ENCODE data around the gene DIS3L. TPM values are rescaled to one million over a fixed set of nuclear protein-coding genes. Genes with fewer than 3 reads are reported as not detected.
"Not testable (repeated sequence)": the region's sequence is repeated elsewhere in the genome, so short reads cannot be mapped to it uniquely, and the experiment has no call there.

Gene DIS3L
- total RNA-seq, 1 experiment from 2014 or later: 57.8 TPM

DNA sequence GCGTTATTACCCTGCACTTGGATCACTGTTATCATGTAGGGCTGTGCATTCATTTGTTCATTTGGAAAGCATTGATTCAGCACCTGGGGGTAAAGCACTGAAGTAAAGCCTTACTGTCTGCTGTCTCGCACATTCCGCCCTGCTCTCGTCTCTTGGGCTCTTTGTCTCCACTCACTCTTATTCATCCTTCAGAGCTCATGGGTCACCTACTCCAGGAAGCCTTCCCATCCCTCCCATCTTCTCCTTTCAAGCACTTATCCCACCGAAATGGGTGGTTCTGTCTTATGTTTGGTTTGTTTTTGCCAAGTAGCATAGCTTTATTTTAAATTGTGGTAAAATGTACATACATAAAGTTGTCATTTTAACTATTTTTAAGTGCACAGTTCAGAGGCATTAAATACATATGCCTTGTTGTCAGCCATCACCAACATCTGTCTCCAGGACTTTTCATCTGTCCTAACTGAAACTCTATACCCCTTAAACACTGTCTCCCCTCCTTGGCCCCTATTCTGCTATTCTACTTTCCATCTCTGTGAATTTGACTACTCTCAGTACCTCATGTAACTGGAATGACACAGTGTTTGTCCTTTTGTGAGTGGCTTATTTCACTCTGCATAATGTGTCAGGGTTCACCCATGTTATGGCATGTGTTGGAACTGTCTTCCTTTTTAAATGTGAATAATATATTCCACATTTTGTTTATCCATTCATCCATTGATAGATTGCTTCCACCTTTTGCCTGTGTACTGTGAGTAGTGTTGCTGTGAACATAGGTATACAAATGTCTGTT lies 9.3 kb downstream of the DIS3L start:
- in situ Hi-C loops (cut with HindIII; ENCODE audit: low sequenced_read_pairs): no loop called here
- DNase-seq (ENCODE audit: low spot score): no peak

DNA sequence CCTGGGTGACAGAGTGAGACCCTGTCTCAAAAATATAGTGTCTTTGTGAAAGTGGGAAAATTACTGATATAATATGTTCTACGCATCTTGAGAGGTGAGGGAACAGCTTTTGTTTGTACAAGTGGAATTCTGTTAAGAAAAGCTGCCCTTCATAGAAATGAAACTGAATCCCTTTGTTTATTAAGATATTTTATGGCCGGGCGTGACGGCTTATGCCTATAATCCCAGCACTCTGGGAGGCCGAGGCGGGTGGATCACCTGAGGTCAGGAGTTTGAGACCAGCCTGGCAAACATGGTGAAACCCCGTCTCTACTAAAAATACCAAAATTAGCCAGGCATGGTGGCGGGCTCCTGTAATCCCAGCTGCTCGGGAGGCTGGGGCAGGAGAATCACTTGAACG lies 11.1 kb downstream of the DIS3L start:
- DNase-seq (ENCODE audit: low spot score); in situ Hi-C loops (cut with HindIII; ENCODE audit: low sequenced_read_pairs): not testable (repeated sequence)

DNA sequence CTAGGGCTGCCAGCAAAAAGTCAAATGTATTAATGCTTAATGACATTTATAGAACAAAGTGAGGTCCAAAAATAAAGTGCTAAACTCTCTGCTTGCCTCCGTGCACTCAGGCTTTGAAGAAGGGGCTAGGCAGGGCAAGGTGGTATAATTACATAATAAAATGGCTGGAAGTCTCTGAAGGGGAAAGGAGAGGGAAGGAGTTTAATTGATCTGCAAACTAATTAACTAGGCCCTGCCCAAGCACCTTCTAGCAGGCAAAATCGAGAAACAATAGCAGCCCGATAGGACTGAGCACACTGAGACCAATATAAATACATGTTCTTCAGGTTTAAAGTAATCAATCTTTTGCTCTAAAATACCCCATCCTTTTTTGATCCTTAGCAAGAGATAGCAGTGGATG lies 13.0 kb downstream of the DIS3L start:
- no peak for DNase-seq (ENCODE audit: low spot score)
- in situ Hi-C loops (cut with HindIII; ENCODE audit: low sequenced_read_pairs): no loop called here

DNA sequence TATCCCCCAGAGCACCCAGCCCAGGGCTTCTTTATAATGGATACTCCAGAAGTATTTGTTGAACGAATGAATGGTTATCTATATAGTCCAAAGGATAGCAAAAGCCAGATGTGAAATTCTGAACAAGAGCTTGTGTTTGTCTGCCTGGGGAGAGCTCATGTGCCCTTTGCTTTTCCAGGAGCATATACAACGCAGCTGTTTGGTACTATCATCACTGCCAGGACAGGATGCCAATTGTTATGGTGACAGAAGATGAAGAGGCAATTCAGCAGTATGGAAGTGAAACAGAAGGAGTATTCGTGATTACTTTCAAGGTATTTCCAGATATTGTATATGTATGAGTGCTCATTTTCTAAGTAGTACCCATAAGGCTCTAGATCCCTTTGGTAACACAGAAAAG lies 15.2 kb downstream of the DIS3L start:
- in situ Hi-C loops (cut with HindIII; ENCODE audit: low sequenced_read_pairs): no loop called here

DNA sequence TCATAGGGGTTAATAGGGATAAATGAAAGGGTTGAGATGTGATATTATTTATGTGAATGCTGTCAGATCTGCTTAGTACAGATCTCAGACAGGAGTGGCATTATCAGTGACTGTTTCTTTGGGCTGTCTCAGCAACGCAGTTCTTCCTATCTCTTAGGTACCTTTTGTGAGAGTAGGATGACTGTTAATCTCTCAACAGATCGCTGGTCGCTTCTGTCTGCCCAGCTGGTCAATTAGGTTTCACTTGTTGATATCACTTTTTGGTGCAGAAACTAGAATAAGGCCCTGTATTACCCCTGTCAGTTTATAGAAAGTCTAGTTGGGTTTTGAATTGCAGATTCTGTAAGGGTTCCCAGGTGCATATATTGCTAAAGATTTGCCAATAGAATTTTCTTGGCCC lies 16.5 kb downstream of the DIS3L start:
- no peak for DNase-seq (ENCODE audit: low spot score)
- in situ Hi-C loops (cut with HindIII; ENCODE audit: low sequenced_read_pairs): loop anchor here (10.0 kb wide), 2 partner anchors 85 to 185 kb away; partner anchors contain the start of gene SNAPC5

More for the DNA sequence above, 15.2 kb downstream of the DIS3L start:
- no peak for DNase-seq (ENCODE audit: low spot score)

DNA sequence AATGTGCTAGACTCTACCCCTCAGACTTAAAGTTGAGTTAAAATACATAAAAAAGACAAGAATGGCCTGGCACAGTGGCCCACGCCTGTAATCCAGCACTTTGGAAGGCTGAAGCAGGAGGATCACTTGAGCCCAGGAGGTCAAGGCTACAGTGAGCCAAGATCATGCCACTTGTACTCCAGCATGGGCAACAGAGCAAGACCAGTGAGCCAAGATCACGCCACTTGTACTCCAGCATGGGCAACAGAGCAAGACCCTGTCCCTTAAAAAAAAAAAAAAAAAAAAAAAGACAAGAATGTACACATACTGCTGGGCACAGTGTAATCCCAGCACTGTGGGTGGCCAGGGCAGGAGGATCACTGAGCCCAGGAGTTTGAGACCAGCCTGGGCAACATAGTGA lies 17.4 kb downstream of the DIS3L start:
- in situ Hi-C loops (cut with HindIII; ENCODE audit: low sequenced_read_pairs): loop anchor here (10.0 kb wide), 2 partner anchors 84 to 184 kb away; partner anchors contain the start of gene SNAPC5
- no peak for DNase-seq (ENCODE audit: low spot score)

DNA sequence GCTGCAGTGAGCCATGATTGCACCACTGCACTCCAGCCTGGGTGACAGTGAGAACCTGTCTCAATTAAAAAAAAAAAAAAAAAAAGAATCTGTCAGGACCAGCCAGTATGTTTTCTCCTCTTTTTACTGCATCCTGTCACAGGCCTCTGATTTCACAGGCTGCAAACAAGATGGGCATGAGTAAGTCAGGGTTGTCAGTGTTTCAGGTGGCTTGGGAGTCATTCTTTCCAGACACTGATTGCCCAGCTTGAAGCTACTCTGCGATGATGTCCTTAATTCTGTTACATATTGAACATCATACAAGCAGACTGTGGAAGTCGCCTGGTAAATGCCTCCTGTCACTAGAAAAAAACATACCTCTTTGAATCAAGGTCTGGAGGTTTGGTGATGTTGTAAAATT lies 18.8 kb downstream of the DIS3L start:
- no peak for DNase-seq (ENCODE audit: low spot score)
- in situ Hi-C loops (cut with HindIII; ENCODE audit: low sequenced_read_pairs): loop anchor here (10.0 kb wide), 2 partner anchors 83 to 183 kb away; partner anchors contain the start of gene SNAPC5

DNA sequence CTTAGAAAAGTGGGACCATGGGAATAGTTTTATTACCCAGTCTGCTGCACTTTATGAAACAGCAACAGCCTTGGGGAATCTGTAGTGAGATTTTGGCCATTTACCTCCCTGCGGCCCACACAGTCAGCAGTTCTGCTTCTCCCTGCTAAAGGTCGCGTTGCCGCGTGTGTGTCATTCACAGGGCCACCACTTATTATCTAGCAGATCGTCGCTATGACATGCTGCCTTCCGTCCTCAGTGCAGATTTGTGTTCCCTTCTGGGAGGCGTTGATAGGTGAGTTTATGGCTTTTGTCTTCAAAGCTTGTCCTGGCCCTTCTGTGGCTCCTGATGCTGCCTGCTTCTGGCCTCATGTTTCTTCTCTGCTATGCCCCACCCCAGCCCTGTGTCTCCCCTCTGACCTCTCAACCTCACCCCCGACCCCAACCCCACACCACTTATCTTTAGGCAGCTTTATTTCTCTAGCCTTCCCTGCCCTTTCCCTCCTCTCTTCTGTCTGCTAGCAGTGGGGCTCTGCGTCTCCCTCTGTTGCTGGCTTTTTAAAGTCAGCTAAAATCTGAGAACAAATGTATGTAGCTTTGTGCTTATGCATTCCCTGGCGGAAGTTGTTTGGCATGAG lies 30.1 kb downstream of the DIS3L start:
- in situ Hi-C loops (cut with HindIII; ENCODE audit: low sequenced_read_pairs): no loop called here
- DNase-seq (ENCODE audit: low spot score): no peak

DNA sequence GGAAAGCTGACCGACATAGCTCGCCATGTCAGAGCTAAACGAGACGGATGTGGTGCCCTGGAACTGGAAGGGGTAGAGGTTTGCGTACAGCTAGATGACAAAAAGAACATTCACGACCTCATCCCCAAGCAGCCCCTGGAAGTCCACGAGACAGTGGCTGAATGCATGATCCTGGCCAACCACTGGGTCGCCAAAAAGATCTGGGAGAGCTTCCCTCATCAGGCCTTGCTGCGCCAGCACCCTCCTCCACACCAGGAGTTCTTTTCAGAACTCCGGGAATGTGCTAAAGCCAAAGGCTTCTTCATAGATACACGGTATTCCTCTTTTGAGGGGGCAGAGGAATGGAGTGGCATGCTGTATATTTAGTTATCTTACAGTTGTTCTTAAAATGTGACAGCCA lies 32.7 kb downstream of the DIS3L start:
- no peak for DNase-seq (ENCODE audit: low spot score)
- in situ Hi-C loops (cut with HindIII; ENCODE audit: low sequenced_read_pairs): no loop called here

DNA sequence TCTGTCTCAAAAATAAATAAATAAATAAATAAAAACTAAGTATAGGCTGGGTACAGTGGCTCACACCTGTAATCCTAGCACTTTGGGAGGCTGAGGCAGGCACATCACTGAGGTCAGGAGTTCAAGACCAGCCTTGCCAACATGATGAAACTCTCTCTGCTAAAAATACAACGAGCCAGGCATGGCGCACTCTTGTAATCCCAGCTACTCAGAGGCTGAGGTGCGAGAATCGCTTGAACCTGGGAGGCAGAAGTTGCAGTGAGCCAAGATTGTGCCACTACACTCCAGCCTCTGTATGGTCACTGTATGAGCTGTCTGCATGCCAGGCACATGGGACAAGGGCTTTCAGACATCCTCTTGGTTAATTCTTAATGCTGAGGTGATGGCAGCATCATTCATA lies 34.4 kb downstream of the DIS3L start:
- in situ Hi-C loops (cut with HindIII; ENCODE audit: low sequenced_read_pairs): no loop called here

DNA sequence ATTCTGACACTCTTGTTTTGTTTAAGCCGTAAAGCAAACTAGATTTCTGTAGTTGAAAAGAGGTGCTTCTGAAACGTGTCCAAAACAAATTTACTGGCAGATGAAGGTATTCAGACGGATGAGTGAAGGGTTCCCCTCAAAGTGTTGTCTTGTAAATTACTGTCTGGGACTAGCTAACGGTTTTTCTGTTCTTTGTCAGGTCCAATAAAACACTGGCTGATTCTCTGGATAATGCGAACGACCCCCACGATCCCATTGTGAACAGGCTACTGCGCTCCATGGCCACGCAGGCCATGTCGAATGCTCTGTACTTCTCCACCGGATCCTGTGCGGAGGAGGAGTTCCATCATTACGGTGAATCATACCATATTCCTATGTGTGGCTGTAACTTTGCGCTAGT lies 35.4 kb downstream of the DIS3L start:
- DNase-seq (ENCODE audit: low spot score): no peak
- in situ Hi-C loops (cut with HindIII; ENCODE audit: low sequenced_read_pairs): no loop called here

More for the DNA sequence above, 34.4 kb downstream of the DIS3L start:
- DNase-seq (ENCODE audit: low spot score): no peak

DNA sequence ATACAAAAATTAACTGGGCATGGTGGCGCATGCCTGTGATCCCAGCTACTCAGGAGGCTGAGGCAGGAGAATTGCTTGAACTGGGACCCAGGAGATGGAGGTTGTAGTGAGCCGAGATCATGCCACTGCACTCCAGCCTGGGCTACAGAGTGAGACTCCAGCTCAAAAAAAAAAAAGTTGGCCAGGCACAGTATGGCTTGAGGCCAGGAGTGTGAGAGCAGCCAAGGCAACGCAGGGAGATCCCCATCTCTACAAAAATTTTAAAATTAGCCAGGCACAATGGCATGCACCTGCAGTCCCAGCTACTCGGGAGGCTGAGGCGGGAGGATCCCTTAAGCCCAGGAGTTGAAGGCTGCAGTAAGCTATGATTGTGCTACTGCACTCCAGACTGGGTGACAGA lies 55.2 kb downstream of the DIS3L start:
- DNase-seq (ENCODE audit: low spot score); in situ Hi-C loops (cut with HindIII; ENCODE audit: low sequenced_read_pairs): not testable (repeated sequence)

DNA sequence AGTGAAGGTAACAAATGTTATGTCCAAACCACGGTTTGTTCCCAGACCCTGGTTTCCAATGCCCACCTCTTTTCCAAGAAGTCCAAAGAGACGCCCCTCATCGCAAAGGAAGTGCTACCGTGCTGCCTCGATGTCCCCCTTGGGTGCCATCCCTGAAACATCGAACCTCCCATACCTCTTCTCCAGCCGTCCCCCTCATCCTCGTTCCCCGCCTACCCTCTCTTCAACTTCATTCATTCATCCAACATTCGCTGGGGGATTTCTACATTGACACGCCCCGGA lies 62.6 kb downstream of the DIS3L start:
- no peak for DNase-seq (ENCODE audit: low spot score)
- in situ Hi-C loops (cut with HindIII; ENCODE audit: low sequenced_read_pairs): no loop called here

DNA sequence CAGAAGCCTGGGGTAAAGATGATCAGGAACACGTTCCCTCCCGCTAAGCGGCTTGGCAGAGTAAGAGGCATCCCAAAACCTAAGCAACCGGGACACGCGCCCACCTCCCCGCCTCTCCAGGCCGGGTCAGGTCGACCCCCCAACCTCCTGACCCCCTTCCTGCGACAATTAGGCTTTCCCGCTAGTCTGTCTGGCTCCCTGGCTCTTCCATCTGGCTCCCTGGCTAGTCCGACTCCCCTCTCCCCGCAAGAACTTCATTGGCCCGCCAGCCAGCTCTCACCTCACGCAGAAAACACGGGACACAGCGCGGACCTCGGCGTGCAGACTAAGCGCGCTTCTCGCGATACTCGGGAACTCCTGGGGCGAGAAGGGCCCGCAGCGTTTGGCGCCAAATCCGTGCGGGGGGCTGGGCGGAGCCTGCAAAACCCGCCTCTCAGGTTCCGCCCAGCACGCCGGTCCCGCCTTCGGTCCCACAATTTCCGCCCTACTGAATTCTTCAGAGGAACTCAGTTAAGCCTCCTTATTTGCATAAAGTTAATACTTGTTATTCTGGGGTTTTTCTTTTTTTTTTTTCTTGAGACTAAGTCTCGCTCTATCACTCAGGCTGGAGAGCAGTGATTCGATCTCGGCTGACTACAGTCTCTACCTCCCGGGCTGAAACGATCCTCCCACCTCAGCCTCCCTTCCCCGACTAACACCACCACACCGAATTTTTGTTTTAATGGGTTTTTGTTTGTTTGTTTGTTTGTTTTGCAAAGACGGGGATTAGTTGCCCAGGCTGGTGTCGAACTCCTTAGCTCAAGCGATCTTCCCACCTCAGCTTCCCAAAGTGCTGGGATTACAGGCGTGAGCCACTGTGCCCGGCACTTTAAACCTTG lies 63.2 kb downstream of the DIS3L start, which contains the start of gene TIPIN:
Gene TIPIN (minus strand): TSS at position 327 of the 878 bp plus-strand sequence. CDS start 3,738 bp downstream, outside the sequence.
- DNase-seq (ENCODE audit: low spot score): peak; percentile 90
- in situ Hi-C loops (cut with HindIII; ENCODE audit: low sequenced_read_pairs): no loop called here

DNA sequence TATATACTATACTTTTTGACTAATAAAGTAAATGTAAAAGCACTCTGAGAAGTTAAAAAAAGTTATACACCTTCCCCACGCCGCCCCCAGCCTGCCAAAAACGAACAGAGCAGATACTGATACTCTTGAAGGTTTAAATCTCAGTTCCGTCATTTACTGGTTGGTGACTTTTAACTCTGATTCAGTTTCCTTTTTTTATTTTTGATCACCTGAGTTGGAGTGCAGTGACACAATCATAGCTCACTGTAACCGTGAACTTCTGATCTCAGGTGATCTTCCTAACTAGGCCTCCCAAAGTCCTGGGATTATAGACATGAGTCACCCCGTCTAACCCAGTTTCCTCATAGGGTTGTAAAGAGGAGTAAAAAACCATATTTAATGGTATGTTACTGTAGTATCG lies 66.4 kb downstream of the DIS3L start:
- DNase-seq (ENCODE audit: low spot score): no peak

DNA sequence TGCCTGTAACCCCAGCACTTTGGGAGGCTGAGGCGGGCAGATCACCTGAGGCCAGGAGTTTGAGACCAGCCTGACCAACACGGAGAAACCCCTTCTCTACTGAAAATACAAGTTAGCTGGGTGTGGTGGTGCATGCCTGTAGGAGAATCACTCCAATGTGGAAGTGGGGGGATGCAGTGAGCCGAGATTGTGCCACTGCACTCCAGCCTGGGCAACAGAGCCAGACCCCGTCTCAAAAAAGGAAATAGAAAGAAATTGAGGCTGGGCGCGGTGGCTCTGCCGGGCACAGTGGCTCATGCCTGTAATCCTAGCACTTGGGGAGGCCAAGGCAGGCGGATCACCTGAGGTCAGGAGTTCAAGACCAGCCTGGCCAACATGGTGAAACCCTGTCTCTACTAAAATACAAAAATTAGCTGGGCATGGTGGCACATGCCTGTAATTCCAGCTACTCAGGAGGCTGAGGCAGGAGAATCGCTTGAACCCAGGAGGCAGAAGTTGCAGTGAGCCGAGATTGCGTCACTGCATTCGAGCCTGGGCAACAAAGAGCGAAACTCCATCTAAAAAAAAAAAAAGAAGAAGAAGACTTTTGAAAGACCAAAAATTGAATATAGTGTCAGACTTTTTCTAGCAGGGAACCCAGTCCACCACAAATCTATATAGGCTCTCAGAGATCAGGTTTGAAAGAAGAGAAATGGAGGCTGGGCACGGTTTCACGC lies 68.5 kb downstream of the DIS3L start:
- in situ Hi-C loops (cut with HindIII; ENCODE audit: low sequenced_read_pairs); DNase-seq (ENCODE audit: low spot score): not testable (repeated sequence)

More for the DNA sequence above, 66.4 kb downstream of the DIS3L start:
- in situ Hi-C loops (cut with HindIII; ENCODE audit: low sequenced_read_pairs): no loop called here

DNA sequence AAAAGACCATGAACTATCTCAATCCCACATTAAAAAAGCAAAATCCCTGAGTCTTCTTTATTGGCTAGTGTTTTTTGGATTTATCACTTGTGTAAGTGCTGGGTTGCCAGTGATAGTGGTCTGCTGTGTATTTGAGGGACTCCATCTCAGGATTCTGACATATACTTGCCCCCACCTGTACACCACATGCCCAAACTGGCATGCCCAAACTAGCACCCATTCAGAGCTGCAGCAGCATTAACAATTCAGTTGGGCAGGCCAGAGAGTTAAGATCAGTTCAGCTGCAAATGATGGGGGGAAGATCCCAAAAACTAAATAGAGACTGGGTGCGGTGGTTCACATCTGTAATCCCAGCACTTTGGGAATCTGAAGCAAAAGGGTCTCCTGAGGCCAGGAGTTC lies 69.4 kb downstream of the DIS3L start:
- in situ Hi-C loops (cut with HindIII; ENCODE audit: low sequenced_read_pairs): no loop called here
- no peak for DNase-seq (ENCODE audit: low spot score)

DNA sequence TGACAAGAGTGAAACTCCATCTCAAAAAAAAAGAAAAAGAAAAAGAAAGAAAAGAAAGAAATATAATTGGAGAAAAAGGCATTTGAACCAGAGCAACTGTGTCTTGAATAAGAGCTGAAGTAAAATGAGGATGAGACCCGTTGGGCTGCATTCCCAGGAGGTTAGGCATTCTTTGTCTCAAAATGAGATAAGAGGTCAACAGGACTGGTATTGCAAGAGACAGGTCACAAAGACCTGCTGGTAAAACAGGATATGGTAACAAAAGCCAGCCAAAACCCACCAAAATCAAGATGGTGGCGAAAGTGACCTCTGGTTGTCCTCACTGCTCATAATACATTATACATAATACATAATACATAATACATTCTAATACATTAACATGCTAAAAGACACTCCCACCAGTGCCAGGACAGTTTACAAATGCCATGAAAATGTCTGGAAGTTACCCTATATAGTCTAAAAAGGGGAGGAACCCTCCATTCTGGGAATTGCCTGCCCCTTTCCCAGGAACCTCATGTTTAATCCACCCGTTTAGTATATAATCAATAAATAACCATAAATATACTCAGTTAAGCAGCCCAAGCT lies 71.7 kb downstream of the DIS3L start:
- in situ Hi-C loops (cut with HindIII; ENCODE audit: low sequenced_read_pairs): no loop called here

More for the DNA sequence above, 71.7 kb downstream of the DIS3L start:
- DNase-seq (ENCODE audit: low spot score): no peak
